GM10248 (cell line): ENCODE results near the gene SCGB3A2.

ENCODE experiments used
- CTCF ChIA-PET: fragments of 300-600 bp; sonication (Branson Sonifier 250); formaldehyde crosslinking; extraction: SDS; loops from one replicate; lab custom pipeline; 2021; ENCODE audit warnings: antibody characterized with exemption; lab: Yijun Ruan, JAX
- POLR2A ChIA-PET: fragments of 350-650 bp; sonication (Branson Sonifier 250); formaldehyde crosslinking; extraction: SDS; loops from one replicate; lab custom pipeline; 2020; ENCODE audit warnings: antibody characterized with exemption; lab: Yijun Ruan, JAX
- DNase-seq: peaks from one replicate; pipeline ENCODE4 v3.0.0; 2012; ENCODE audit errors: extremely low spot score
- TF ChIP-seq, protein P1 (sequence below): IDR thresholded peaks from 2 replicates; pipeline ENCODE4 v1.5.1; 2012; ENCODE audit warnings: mild to moderate bottlenecking, low read depth; ENCODE audit errors: extremely low read depth, missing control alignments, control extremely low read depth

The SCGB3A2 gene

DNA sequence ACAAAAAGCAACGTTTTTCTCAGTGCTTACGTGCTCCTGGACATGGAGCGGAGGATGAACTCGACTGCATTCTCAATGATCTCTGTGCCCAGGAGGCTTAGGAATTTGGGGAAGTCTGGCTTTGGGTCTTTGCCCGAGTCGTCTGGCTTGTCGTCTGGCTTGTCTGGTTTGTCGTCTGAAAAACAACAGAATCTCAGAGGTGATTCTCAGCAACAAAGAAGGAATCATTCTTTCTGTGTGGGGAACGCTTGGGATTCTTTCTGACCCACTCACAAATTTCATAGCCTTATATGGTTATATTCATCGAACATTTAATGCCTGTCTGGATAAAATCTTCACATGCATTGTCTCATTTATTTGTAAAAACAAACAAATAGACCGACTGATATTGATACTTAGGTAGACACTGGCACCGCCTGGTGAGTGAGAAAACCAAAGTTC lies 23.1 kb downstream of the SCGB3A2 start:
- no peak for DNase-seq
- ChIA-PET CTCF (interaction anchor here (1.7 kb wide), 1 partner anchor 8 kb away, joined by 5 read pairs; no protein-coding TSS in a partner anchor), POLR2A (no interaction called here)
- TF ChIP-seq, protein P1, sequence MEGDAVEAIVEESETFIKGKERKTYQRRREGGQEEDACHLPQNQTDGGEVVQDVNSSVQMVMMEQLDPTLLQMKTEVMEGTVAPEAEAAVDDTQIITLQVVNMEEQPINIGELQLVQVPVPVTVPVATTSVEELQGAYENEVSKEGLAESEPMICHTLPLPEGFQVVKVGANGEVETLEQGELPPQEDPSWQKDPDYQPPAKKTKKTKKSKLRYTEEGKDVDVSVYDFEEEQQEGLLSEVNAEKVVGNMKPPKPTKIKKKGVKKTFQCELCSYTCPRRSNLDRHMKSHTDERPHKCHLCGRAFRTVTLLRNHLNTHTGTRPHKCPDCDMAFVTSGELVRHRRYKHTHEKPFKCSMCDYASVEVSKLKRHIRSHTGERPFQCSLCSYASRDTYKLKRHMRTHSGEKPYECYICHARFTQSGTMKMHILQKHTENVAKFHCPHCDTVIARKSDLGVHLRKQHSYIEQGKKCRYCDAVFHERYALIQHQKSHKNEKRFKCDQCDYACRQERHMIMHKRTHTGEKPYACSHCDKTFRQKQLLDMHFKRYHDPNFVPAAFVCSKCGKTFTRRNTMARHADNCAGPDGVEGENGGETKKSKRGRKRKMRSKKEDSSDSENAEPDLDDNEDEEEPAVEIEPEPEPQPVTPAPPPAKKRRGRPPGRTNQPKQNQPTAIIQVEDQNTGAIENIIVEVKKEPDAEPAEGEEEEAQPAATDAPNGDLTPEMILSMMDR = no peak

GRCh38 chr5:147902609-147903115 lies 24.2 kb downstream of the SCGB3A2 start:
- ChIA-PET POLR2A (no interaction called here), CTCF (no interaction called here)
- TF ChIP-seq, protein P1 = no peak
- no peak for DNase-seq

- no peak for DNase-seq
- POLR2A ChIA-PET = no interaction called here
- TF ChIP-seq, protein P1 = no peak
- CTCF ChIA-PET = no interaction called here
Measured at GRCh38 chr5:147904110-147904509, 25.6 kb downstream of the SCGB3A2 start.

GRCh38 chr5:147906326-147907095 lies 28.0 kb downstream of the SCGB3A2 start, which contains the start of gene C5orf46:
Gene C5orf46, minus strand, starts transcription at chr5:147906538. Its CDS starts 37 bp downstream, at chr5:147906501.
- TF ChIP-seq, protein P1 = no peak
- POLR2A ChIA-PET = no interaction called here
- no peak for DNase-seq
- CTCF ChIA-PET = no interaction called here

DNA sequence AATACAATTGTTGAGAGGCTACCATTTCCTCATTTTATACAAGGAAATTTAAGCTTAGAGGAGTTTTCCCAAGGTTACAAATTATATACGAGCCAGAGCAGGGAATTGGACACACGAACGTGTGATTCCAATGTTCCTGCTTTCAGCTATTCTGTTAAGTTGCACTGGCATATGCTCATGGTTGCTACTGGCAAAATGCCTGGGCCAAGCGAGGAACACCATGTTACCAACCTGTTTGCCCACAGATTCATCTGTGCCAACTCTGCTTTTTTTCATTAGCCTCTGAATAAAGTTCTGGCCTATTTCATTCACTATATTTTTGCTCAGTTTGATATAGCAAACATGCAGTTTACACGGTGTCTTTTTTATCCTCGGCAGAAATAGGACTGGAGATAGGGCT lies 32.9 kb downstream of the SCGB3A2 start:
- no peak for DNase-seq
- ChIA-PET CTCF (interaction anchor here (1.0 kb wide), 1 partner anchor 54 kb away, joined by 3 read pairs; no protein-coding TSS in a partner anchor), POLR2A (no interaction called here)
- TF ChIP-seq, protein P1 = no peak

- no peak for DNase-seq
- POLR2A ChIA-PET = no interaction called here
- TF ChIP-seq, protein P1 = no peak
- CTCF ChIA-PET = interaction anchor here (1.0 kb wide), 1 partner anchor 54 kb away, joined by 3 read pairs; no protein-coding TSS in a partner anchor
Measured at GRCh38 chr5:147912011-147912410, 33.5 kb downstream of the SCGB3A2 start.
